NOMO-1 (cell line): ENCODE measurements around the gene FNDC3B.

Experiments used
- DNase-seq, 2 experiments: peaks; one replicate each; lab custom pipeline; 2025; ENCODE audit not compliant: unreplicated experiment in 2 of 2; lab: John Stamatoyannopoulos, UW

FNDC3B gene

GRCh38 chr3:172163320-172163719 lies 123.9 kb downstream of the FNDC3B start:
- no peak for DNase-seq

GRCh38 chr3:172164620-172165362 lies 125.4 kb downstream of the FNDC3B start:
- DNase-seq, result no peak

GRCh38 chr3:172166261-172166660 lies 126.9 kb downstream of the FNDC3B start:
- DNase-seq, result no peak

GRCh38 chr3:172166890-172167289 lies 127.5 kb downstream of the FNDC3B start:
- DNase-seq, result no peak

- no peak for DNase-seq
Observed at GRCh38 chr3:172167892-172168648, 128.7 kb downstream of the FNDC3B start.

- no peak for DNase-seq
Observed at GRCh38 chr3:172170073-172170709, 130.8 kb downstream of the FNDC3B start.

GRCh38 chr3:172170841-172171240 lies 131.5 kb downstream of the FNDC3B start:
- no peak for DNase-seq

- DNase-seq, result no peak
Observed at GRCh38 chr3:172171396-172172075, 132.2 kb downstream of the FNDC3B start.

- no peak for DNase-seq
Observed at GRCh38 chr3:172173316-172174254, 134.2 kb downstream of the FNDC3B start.

- no peak for DNase-seq
Observed at GRCh38 chr3:172174513-172175253, 135.3 kb downstream of the FNDC3B start.

- DNase-seq, result no peak
Observed at GRCh38 chr3:172175254-172175599, 135.8 kb downstream of the FNDC3B start.

GRCh38 chr3:172176061-172176770 lies 136.8 kb downstream of the FNDC3B start:
- peak; percentile 51 to 71 for DNase-seq

- no peak for DNase-seq
Observed at GRCh38 chr3:172177046-172177445, 137.7 kb downstream of the FNDC3B start.

GRCh38 chr3:172177803-172178316 lies 138.5 kb downstream of the FNDC3B start:
- no peak for DNase-seq

- peak; percentile 66 to 74 for DNase-seq
Observed at GRCh38 chr3:172179680-172180399, 140.5 kb downstream of the FNDC3B start.

GRCh38 chr3:172180473-172180872 lies 141.1 kb downstream of the FNDC3B start:
- no peak for DNase-seq

GRCh38 chr3:172181932-172182586 lies 142.7 kb downstream of the FNDC3B start:
- DNase-seq, result no peak
